H1 (cell line): Measurements from ENCODE around the gene MACROD2. TPM values are rescaled to one million over a fixed set of nuclear protein-coding genes. Genes with fewer than 3 reads are reported as not detected.

ENCODE experiments used
- CBX8 ChIP-seq: fragments of 300-800, 300-1000 bp; sonication (generic); IDR thresholded peaks from 2 replicates; pipeline ENCODE4 v1.7.1; 2016; ENCODE audit warnings: low read depth, low read length, borderline replicate concordance
- CHD1 ChIP-seq: IDR thresholded peaks from 2 replicates; pipeline ENCODE4 v1.6.1; 2012; ENCODE audit warnings: low read depth, low read length, improper control_type of control experiment
- EGR1 ChIP-seq: IDR thresholded peaks from 2 replicates; pipeline ENCODE4 v1.6.1; 2011; ENCODE audit warnings: low read depth, low read length, borderline replicate concordance
- JUN ChIP-seq: IDR thresholded peaks from 2 replicates; pipeline ENCODE4 v1.6.1; 2011; ENCODE audit warnings: low read depth, mild to moderate bottlenecking, improper control_type of control experiment, low read length
- KDM4A ChIP-seq: IDR thresholded peaks from one replicate; pipeline ENCODE4 v1.7.1; 2012; ENCODE audit warnings: low read depth, mild to moderate bottlenecking, moderate library complexity, low read length, inconsistent platforms; ENCODE audit not compliant: severe bottlenecking
- POLR2A ChIP-seq, 2 experiments: IDR thresholded peaks; 1 replicate in 1 of 2; 2 replicates in 1 of 2; pipeline ENCODE4 v1.6.1; 2011; ENCODE audit warnings: low read depth in 2 of 2, low read length in 2 of 2, mild to moderate bottlenecking in 2 of 2; ENCODE audit errors: control extremely low read depth in 1 of 2
- RAD21 ChIP-seq, 2 experiments: IDR thresholded peaks in 1 of 2; conservative IDR thresholded peaks in 1 of 2; 2 replicates each; pipeline ENCODE4 v1.6.1; 2011; ENCODE audit warnings: low read depth in 2 of 2, low read length in 2 of 2, improper control_type of control experiment in 1 of 2, inconsistent platforms in 1 of 2, mild to moderate bottlenecking in 1 of 2, moderate library complexity in 1 of 2
- RNF2 ChIP-seq: fragments of 200-900, 300-1000 bp; sonication (generic); IDR thresholded peaks from 2 replicates; pipeline ENCODE4 v1.7.1; 2016; ENCODE audit warnings: borderline replicate concordance, low read depth, mild to moderate bottlenecking, antibody characterized with exemption, low read length; ENCODE audit not compliant: poor library complexity, severe bottlenecking; ENCODE audit errors: missing control alignments
- RXRA ChIP-seq: IDR thresholded peaks from 2 replicates; pipeline ENCODE4 v1.6.1; 2011; ENCODE audit warnings: low read depth, mild to moderate bottlenecking, low read length, moderate library complexity; ENCODE audit not compliant: insufficient read depth
- SIRT6 ChIP-seq: IDR thresholded peaks from one replicate; pipeline ENCODE4 v1.7.1; 2012; ENCODE audit warnings: low read length, inconsistent platforms
- TAF1 ChIP-seq: IDR thresholded peaks from 2 replicates; pipeline ENCODE4 v1.6.1; 2011; ENCODE audit warnings: mild to moderate bottlenecking, low read depth, low read length
- polyA plus RNA-seq, 7 experiments: library from polyadenylated mRNA; depleted of rRNA in 3 of 7; stranded (reverse) in 5 of 7; unstranded in 2 of 7; fragments of >200 nt in 5 of 7; fragments of 200-250 nt in 2 of 7; gene quantifications; 1 replicate in 5 of 7; 2 replicates in 1 of 7; 4 replicates in 1 of 7; pipeline versions ENCODE4 v1.2.1 to v1.2.3, GENCODE V29; 2011 to 2013; ENCODE audit warnings: missing spikeins in 2 of 7, mixed read lengths in 2 of 7
- total RNA-seq: library from RNA; stranded (reverse); fragmentation: NEBNext Ultra II Directional; extraction: Animal tissue kit (Norgen Biotek cat#: 25700); gene quantifications from 2 replicates; pipeline ENCODE4 v1.2.1, GENCODE V29; 2021
- TF ChIP-seq, protein P1 (sequence below): fragments of 300-600 bp; sonication (generic); IDR thresholded peaks from 2 replicates; pipeline ENCODE4 v1.7.1; 2012; ENCODE audit warnings: low read length, moderate library complexity, mild to moderate bottlenecking, inconsistent platforms; ENCODE audit not compliant: insufficient replicate concordance

MACROD2 gene
- total and polyA plus RNA-seq, 2 of the 8 experiments (the other 6 are each of a cell fraction or from before 2014, with no cell fraction given) = 0.70 to 3.9 TPM

DNA sequence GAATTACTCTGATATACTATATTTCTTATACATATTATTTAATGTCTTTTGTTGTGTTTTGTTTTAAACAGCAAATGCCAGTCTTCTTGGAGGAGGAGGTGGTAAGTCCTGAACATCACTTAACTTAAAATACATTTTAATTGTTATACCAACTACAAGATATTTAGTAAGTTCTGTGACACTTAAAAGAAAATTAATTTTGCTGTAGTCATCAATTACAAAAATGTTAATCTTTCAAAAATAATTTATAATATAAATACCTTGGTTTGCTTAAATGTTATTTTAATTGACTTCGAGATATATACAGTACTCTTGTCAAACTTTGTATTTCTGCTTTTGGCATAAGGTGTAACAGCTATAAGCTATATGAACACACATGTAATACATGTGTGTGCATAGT, 498.1 kb downstream of the MACROD2 start (continued):
- TF ChIP-seq, protein P1, sequence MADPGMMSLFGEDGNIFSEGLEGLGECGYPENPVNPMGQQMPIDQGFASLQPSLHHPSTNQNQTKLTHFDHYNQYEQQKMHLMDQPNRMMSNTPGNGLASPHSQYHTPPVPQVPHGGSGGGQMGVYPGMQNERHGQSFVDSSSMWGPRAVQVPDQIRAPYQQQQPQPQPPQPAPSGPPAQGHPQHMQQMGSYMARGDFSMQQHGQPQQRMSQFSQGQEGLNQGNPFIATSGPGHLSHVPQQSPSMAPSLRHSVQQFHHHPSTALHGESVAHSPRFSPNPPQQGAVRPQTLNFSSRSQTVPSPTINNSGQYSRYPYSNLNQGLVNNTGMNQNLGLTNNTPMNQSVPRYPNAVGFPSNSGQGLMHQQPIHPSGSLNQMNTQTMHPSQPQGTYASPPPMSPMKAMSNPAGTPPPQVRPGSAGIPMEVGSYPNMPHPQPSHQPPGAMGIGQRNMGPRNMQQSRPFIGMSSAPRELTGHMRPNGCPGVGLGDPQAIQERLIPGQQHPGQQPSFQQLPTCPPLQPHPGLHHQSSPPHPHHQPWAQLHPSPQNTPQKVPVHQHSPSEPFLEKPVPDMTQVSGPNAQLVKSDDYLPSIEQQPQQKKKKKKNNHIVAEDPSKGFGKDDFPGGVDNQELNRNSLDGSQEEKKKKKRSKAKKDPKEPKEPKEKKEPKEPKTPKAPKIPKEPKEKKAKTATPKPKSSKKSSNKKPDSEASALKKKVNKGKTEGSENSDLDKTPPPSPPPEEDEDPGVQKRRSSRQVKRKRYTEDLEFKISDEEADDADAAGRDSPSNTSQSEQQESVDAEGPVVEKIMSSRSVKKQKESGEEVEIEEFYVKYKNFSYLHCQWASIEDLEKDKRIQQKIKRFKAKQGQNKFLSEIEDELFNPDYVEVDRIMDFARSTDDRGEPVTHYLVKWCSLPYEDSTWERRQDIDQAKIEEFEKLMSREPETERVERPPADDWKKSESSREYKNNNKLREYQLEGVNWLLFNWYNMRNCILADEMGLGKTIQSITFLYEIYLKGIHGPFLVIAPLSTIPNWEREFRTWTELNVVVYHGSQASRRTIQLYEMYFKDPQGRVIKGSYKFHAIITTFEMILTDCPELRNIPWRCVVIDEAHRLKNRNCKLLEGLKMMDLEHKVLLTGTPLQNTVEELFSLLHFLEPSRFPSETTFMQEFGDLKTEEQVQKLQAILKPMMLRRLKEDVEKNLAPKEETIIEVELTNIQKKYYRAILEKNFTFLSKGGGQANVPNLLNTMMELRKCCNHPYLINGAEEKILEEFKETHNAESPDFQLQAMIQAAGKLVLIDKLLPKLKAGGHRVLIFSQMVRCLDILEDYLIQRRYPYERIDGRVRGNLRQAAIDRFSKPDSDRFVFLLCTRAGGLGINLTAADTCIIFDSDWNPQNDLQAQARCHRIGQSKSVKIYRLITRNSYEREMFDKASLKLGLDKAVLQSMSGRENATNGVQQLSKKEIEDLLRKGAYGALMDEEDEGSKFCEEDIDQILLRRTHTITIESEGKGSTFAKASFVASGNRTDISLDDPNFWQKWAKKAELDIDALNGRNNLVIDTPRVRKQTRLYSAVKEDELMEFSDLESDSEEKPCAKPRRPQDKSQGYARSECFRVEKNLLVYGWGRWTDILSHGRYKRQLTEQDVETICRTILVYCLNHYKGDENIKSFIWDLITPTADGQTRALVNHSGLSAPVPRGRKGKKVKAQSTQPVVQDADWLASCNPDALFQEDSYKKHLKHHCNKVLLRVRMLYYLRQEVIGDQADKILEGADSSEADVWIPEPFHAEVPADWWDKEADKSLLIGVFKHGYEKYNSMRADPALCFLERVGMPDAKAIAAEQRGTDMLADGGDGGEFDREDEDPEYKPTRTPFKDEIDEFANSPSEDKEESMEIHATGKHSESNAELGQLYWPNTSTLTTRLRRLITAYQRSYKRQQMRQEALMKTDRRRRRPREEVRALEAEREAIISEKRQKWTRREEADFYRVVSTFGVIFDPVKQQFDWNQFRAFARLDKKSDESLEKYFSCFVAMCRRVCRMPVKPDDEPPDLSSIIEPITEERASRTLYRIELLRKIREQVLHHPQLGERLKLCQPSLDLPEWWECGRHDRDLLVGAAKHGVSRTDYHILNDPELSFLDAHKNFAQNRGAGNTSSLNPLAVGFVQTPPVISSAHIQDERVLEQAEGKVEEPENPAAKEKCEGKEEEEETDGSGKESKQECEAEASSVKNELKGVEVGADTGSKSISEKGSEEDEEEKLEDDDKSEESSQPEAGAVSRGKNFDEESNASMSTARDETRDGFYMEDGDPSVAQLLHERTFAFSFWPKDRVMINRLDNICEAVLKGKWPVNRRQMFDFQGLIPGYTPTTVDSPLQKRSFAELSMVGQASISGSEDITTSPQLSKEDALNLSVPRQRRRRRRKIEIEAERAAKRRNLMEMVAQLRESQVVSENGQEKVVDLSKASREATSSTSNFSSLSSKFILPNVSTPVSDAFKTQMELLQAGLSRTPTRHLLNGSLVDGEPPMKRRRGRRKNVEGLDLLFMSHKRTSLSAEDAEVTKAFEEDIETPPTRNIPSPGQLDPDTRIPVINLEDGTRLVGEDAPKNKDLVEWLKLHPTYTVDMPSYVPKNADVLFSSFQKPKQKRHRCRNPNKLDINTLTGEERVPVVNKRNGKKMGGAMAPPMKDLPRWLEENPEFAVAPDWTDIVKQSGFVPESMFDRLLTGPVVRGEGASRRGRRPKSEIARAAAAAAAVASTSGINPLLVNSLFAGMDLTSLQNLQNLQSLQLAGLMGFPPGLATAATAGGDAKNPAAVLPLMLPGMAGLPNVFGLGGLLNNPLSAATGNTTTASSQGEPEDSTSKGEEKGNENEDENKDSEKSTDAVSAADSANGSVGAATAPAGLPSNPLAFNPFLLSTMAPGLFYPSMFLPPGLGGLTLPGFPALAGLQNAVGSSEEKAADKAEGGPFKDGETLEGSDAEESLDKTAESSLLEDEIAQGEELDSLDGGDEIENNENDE = no peak
- TF ChIP-seq JUN (no peak), RAD21 (IDR thresholded peaks at IDR 0.05 in 1 of 2, conservative IDR thresholded peaks at IDR 0.05 in 1 of 2; ENCODE audit: low read depth in 2 of 2, low read length in 2 of 2) (no peak), KDM4A (no peak), CBX8 (no peak), EGR1 (no peak), RXRA (no peak), CHD1 (no peak), SIRT6 (no peak), RNF2 (no peak), POLR2A (IDR thresholded peaks at IDR 0.05; ENCODE audit: control extremely low read depth in 1 of 2, low read depth in 2 of 2, low read length in 2 of 2) (no peak), TAF1 (no peak)
